Activated T-cell treated with anti-CD3 and anti-CD28 coated beads for 1 hour (primary cell): Measurements from ENCODE around the gene ARID5B.

Experiments
- DNase-seq: peaks from one replicate; pipeline ENCODE4 v3.0.0-alpha.2; 2020; ENCODE audit warnings: low read depth

The ARID5B gene

GRCh38 chr10:62033125-62033524 is 131.6 kb downstream of the ARID5B start:
- DNase-seq, result no peak

GRCh38 chr10:62034096-62034640 is 132.7 kb downstream of the ARID5B start:
- DNase-seq, result no peak

- no peak for DNase-seq
Observed at GRCh38 chr10:62036186-62037081, 134.9 kb downstream of the ARID5B start.

- DNase-seq, result no peak
Observed at GRCh38 chr10:62037166-62037831, 135.8 kb downstream of the ARID5B start.

GRCh38 chr10:62037890-62038608 is 136.6 kb downstream of the ARID5B start:
- DNase-seq, result no peak

- DNase-seq, result peak; percentile 61
Observed at GRCh38 chr10:62038609-62039190, 137.2 kb downstream of the ARID5B start.

GRCh38 chr10:62039954-62040353 is 138.5 kb downstream of the ARID5B start:
- no peak for DNase-seq

- DNase-seq, result no peak
Observed at GRCh38 chr10:62040881-62041280, 139.4 kb downstream of the ARID5B start.

GRCh38 chr10:62043421-62044021 is 142.0 kb downstream of the ARID5B start:
- DNase-seq, result no peak

- no peak for DNase-seq
Observed at GRCh38 chr10:62044566-62044965, 143.1 kb downstream of the ARID5B start.

- DNase-seq, result no peak
Observed at GRCh38 chr10:62045765-62046521, 144.4 kb downstream of the ARID5B start.

- no peak for DNase-seq
Observed at GRCh38 chr10:62046522-62047227, 145.2 kb downstream of the ARID5B start.

- no peak for DNase-seq
Observed at GRCh38 chr10:62047228-62047892, 145.9 kb downstream of the ARID5B start.

GRCh38 chr10:62047960-62048383 is 146.5 kb downstream of the ARID5B start:
- DNase-seq, result no peak

- no peak for DNase-seq
Observed at GRCh38 chr10:62048470-62048869, 147.0 kb downstream of the ARID5B start.

GRCh38 chr10:62048919-62049623 is 147.6 kb downstream of the ARID5B start:
- peak; percentile 29 for DNase-seq

- DNase-seq, result no peak
Observed at GRCh38 chr10:62049624-62050345, 148.3 kb downstream of the ARID5B start.

GRCh38 chr10:62050346-62050892 is 148.9 kb downstream of the ARID5B start:
- DNase-seq, result no peak
